ENCODE data around the gene ELOVL1.

ELOVL1 gene

DNA sequence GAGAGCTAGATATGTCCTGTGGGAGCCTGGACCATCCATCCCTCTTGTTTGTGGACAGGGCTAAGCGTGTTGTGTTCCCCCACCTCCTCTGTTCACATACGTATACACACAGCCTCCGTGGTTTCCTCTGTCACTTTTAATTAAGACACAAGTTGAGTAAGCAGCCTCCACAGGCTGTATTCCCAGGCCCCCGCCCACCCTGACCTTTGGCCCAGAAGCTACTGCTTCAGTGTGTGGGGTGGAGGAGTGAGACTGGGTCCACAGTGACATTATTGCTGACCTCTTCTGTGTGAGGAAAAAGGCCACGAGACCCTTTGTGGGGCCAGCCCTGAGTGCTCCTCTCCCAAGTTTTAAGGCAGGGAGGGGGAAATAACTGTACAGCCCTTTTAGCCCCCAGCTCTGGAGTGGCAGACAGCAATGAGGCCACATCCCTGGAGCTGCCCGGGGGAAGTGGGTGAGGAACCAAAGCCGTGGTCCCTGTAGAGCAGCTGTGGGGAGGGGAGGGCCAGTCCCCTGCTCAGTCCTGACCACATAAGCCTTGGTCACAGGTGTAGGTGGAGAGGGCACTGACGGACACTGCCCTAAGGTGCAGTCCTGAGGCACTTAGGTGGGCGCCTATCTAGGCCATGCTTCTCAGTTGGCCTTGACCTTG, 4.4 kb downstream of the ELOVL1 start:
- TF ChIP-seq, protein P1, sequence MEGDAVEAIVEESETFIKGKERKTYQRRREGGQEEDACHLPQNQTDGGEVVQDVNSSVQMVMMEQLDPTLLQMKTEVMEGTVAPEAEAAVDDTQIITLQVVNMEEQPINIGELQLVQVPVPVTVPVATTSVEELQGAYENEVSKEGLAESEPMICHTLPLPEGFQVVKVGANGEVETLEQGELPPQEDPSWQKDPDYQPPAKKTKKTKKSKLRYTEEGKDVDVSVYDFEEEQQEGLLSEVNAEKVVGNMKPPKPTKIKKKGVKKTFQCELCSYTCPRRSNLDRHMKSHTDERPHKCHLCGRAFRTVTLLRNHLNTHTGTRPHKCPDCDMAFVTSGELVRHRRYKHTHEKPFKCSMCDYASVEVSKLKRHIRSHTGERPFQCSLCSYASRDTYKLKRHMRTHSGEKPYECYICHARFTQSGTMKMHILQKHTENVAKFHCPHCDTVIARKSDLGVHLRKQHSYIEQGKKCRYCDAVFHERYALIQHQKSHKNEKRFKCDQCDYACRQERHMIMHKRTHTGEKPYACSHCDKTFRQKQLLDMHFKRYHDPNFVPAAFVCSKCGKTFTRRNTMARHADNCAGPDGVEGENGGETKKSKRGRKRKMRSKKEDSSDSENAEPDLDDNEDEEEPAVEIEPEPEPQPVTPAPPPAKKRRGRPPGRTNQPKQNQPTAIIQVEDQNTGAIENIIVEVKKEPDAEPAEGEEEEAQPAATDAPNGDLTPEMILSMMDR (conservative IDR thresholded peaks at IDR 0.05; ENCODE audit: low read length): no peak

DNA sequence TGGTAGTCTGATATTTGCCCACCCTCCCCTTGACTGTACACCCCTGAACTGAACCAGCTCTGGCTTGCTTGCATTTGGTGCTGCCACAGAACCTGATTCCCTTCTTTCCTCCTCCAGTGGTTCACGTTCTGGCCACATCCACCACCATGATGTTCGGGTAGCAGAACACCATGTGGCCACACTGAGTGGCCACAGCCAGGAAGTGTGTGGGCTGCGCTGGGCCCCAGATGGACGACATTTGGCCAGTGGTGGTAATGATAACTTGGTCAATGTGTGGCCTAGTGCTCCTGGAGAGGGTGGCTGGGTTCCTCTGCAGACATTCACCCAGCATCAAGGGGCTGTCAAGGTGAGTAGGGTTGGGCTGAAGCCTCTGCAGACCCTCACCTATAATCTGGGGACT, 7.2 kb downstream of the ELOVL1 start:
- DNase-seq (ENCODE audit: low read depth): no peak
- peak overlapping the region; percentile 68 for H3K4me3 ChIP-seq (ENCODE audit: low read length)
- TF ChIP-seq, protein P1 (conservative IDR thresholded peaks at IDR 0.05; ENCODE audit: low read length): no peak

More for the DNA sequence above, 4.4 kb downstream of the ELOVL1 start:
- no peak for DNase-seq (ENCODE audit: low read depth)
- no peak overlapping the region for H3K4me3 ChIP-seq (ENCODE audit: low read length)

DNA sequence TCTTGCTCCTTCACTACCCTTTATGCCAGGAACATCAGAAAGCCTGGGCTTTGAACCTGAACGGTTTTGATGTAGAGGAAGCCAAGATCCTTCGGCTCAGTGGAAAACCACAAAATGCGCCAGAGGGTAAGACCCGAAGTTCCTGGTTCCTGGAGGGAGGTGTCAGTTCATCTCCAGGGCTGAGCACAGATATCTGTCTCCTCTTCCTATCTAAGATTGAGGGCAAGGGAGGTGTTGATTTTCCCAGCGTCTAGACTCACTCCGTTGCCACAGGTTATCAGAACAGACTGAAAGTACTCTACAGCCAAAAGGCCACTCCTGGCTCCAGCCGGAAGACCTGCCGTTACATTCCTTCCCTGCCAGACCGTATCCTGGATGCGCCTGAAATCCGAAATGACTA, 8.1 kb downstream of the ELOVL1 start:
- no peak for DNase-seq (ENCODE audit: low read depth)
- TF ChIP-seq, protein P1 (conservative IDR thresholded peaks at IDR 0.05; ENCODE audit: low read length): no peak
- H3K4me3 ChIP-seq (ENCODE audit: low read length): peak overlapping the region; percentile 68

GRCh38 chr1:43358746-43359693, 8.8 kb downstream of the ELOVL1 start, which contains the start of gene CDC20:
CDC20 (plus strand) TSS chr1:43358981; CDS start chr1:43359216, 235 bp downstream.
- TF ChIP-seq, protein P1 (conservative IDR thresholded peaks at IDR 0.05; ENCODE audit: low read length): no peak
- peak within 1 kb of the TSS; percentile 79 for H3K4me3 ChIP-seq (ENCODE audit: low read length)
- DNase-seq (ENCODE audit: low read depth): peak; percentile 92

GRCh38 chr1:43358121-43358745, 9.6 kb downstream of the ELOVL1 start:
- DNase-seq (ENCODE audit: low read depth): peak; percentile 32
- peak overlapping the region; percentile 79 for H3K4me3 ChIP-seq (ENCODE audit: low read length)
- TF ChIP-seq, protein P1 (conservative IDR thresholded peaks at IDR 0.05; ENCODE audit: low read length): peak; percentile 56

DNA sequence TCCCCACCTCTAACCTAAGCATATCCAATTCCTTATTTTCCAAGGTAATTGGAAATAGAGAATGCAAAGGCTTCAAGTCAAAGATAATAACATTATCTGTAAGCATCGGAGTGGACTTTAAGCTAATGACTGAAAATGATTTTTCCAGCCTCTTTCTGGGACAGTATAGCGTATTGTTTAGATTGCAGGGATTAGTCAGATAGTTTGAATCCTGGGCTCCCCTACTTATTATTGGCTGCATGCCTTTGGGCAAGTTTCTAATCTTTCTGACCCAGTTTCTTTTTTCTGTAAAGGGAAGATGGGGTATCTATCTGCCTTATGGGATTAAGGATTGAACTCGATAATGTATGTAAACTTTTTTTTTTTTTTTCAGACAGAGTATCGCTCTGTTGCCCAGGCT, 10.6 kb downstream of the ELOVL1 start:
- TF ChIP-seq, protein P1 (conservative IDR thresholded peaks at IDR 0.05; ENCODE audit: low read length): no peak
- no peak overlapping the region for H3K4me3 ChIP-seq (ENCODE audit: low read length)
- no peak for DNase-seq (ENCODE audit: low read depth)

All from AG10803 (cell line).